ENCODE measurements around the gene ADTRP.

GRCh38 chr6:11756726-11757125 lies 21.9 kb downstream of the ADTRP start:
- TF ChIP-seq CTCF (IDR thresholded peaks at IDR 0.05; ENCODE audit: insufficient read depth, low read depth, low read length) (no peak), EZH2 (IDR thresholded peaks at IDR 0.05; ENCODE audit: insufficient read depth, low read length) (no peak)

All from astrocyte (in vitro differentiated cells and primary cell).